ENCODE data around the gene AP4S1. TPM values are rescaled to one million over a fixed set of nuclear protein-coding genes. Genes with fewer than 3 reads are reported as not detected.
"Not testable (repeated sequence)": the region's sequence is repeated elsewhere in the genome, so short reads cannot be mapped to it uniquely, and the experiment has no call there.

Gene AP4S1
- total RNA-seq, 4 donors from 2014 or later: 6.0 to 15.0 (median 10.5) TPM

GRCh38 chr14:31092160-31092708 is 66.8 kb downstream of the AP4S1 start:
- WGBS, 2 donors: 70 to 90% methylated on average over 2 of the region's 2 CpGs
- intact Hi-C loops (cut with DNase I; ENCODE audit: low total_unique reads): no loop called here
- no peak overlapping the region for H3K4me3 ChIP-seq (ENCODE audit: low read depth, poor library complexity, severe bottlenecking)
- no peak for TF ChIP-seq CTCF (IDR thresholded peaks at IDR 0.05)
- TF ChIP-seq POLR2A (IDR thresholded peaks at IDR 0.05): no peak
- DNase-seq (ENCODE audit: low spot score in 2 of 2): peak in 1 of 2 donors; percentile 9

- intact Hi-C loops (cut with DNase I; ENCODE audit: low total_unique reads); H3K4me3 ChIP-seq (ENCODE audit: low read depth, poor library complexity, severe bottlenecking): not testable (repeated sequence)
- WGBS, 2 donors: 94% methylated on average over 10 of the region's 10 CpGs
- DNase-seq (ENCODE audit: low spot score in 2 of 2): peak in 1 of 2 donors; percentile 67
Measured at GRCh38 chr14:31093884-31094839, 68.7 kb downstream of the AP4S1 start.

DNA sequence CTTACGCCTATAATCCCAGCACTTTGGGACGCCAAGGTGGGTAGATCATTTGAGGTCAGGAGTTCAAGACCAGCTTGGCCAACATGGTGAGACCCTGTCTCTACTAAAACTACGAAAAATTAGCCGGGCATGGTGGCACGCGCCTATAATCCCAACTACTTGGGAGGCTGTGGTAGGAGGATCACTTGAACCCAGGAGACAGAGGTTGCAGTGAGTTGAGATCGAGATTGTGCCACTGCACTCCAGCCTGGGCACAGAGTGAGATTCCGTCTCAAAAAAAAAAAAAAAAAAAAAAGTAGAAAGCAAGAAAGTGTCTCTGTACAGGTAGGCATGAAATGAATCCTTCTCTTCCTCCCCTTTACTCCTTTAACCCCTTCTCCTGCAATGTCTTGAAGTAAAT is 70.4 kb downstream of the AP4S1 start:
- intact Hi-C loops (cut with DNase I; ENCODE audit: low total_unique reads); DNase-seq (ENCODE audit: low spot score in 2 of 2); H3K4me3 ChIP-seq (ENCODE audit: low read depth, poor library complexity, severe bottlenecking): not testable (repeated sequence)
- 95 to 98% methylated on average over 8 of the region's 8 CpGs for WGBS, 2 donors

- TF ChIP-seq POLR2A (IDR thresholded peaks at IDR 0.05) (no peak), CTCF (IDR thresholded peaks at IDR 0.05) (no peak)
- intact Hi-C loops (cut with DNase I; ENCODE audit: low total_unique reads): no loop called here
- DNase-seq (ENCODE audit: low spot score in 2 of 2): no peak
- 97% methylated on average over 6 of the region's 6 CpGs for WGBS, 2 donors
- no peak overlapping the region for H3K4me3 ChIP-seq (ENCODE audit: low read depth, poor library complexity, severe bottlenecking)
Measured at GRCh38 chr14:31096255-31096654, 70.8 kb downstream of the AP4S1 start.

DNA sequence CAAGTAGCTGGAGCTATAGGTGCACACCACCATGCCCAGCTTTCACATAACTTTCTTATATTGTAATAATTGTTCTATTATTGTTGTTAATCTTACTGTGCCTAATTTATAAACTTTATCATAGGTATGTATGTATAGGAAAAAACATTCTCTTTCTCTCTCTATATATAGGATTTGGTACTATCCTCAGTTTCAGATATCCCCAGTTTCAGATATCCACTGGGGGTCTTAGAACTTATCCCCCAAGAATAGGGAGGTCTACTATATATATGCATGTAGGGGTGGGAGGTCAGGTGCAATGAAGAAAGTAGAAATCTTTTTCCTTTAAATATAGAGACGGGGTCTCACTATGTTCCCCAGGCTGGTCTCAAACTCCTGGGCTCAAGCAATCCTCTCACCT is 71.6 kb downstream of the AP4S1 start:
- no peak overlapping the region for H3K4me3 ChIP-seq (ENCODE audit: low read depth, poor library complexity, severe bottlenecking)
- TF ChIP-seq CTCF (IDR thresholded peaks at IDR 0.05) (no peak), POLR2A (IDR thresholded peaks at IDR 0.05) (no peak)
- intact Hi-C loops (cut with DNase I; ENCODE audit: low total_unique reads): no loop called here
- WGBS, 2 donors: 96 to 100% methylated on average over 1 of the region's 1 CpG
- no peak for DNase-seq (ENCODE audit: low spot score in 2 of 2)

DNA sequence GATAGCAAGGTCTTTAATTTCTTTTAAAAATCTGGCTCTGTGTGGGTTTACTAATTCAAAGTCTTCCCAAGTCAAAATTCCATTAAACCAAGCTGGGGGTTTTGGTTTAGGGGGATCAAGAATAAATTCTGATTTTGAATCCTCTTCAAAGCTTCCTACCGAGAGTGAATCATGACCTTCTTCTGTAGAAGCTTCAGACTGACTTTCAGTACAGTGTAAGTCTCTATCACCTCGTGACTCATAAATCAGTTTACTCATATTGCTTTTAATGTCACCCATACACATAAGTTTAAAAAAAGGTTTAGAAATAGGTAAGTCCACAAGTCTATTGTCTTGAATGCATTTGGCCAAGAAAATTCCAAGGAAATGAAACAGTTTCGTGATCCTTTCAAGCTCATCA is 81.3 kb downstream of the AP4S1 start:
- WGBS, 2 donors: 81 to 85% methylated on average over 3 of the region's 3 CpGs
- no peak for TF ChIP-seq POLR2A (IDR thresholded peaks at IDR 0.05)
- TF ChIP-seq CTCF (IDR thresholded peaks at IDR 0.05): no peak
- DNase-seq (ENCODE audit: low spot score in 2 of 2): no peak
- intact Hi-C loops (cut with DNase I; ENCODE audit: low total_unique reads): no loop called here
- H3K4me3 ChIP-seq (ENCODE audit: low read depth, poor library complexity, severe bottlenecking): no peak overlapping the region
